PFSK-1 (cell line): ENCODE data around the gene USP34.

ENCODE experiments used
- FOXP2 ChIP-seq: optimal IDR thresholded peaks from 2 replicates; pipeline ENCODE3; 2011; ENCODE audit warnings: borderline replicate concordance, control low read depth, inconsistent platforms; ENCODE audit not compliant: insufficient read depth; ENCODE audit errors: extremely low read length, extremely low read depth
- POLR2AphosphoS5 ChIP-seq: IDR thresholded peaks from 2 replicates; pipeline ENCODE4 v1.6.1; 2012; ENCODE audit warnings: low read depth, mild to moderate bottlenecking, control low read depth, low read length, moderate library complexity
- REST ChIP-seq, 2 experiments: IDR thresholded peaks; 2 replicates each; pipeline versions ENCODE4 v1.6.1 to v1.8.0; 2011 to 2012; ENCODE audit warnings: low read depth in 2 of 2, low read length in 2 of 2, control low read depth in 1 of 2, inconsistent platforms in 1 of 2, mild to moderate bottlenecking in 1 of 2, moderate library complexity in 1 of 2; ENCODE audit not compliant: insufficient read depth in 1 of 2
- SIN3A ChIP-seq: IDR thresholded peaks from 2 replicates; pipeline ENCODE4 v1.6.1; 2012; ENCODE audit warnings: mild to moderate bottlenecking, low read length, moderate library complexity, borderline replicate concordance; ENCODE audit not compliant: insufficient read depth
- TAF1 ChIP-seq: IDR thresholded peaks from 2 replicates; pipeline ENCODE4 v1.6.1; 2012; ENCODE audit warnings: low read length, control low read depth, borderline replicate concordance; ENCODE audit not compliant: insufficient read depth

Gene USP34

GRCh38 chr2:61210332-61210981 is 260.4 kb downstream of the USP34 start:
- TF ChIP-seq SIN3A (no peak), REST (IDR thresholded peaks at IDR 0.05; ENCODE audit: insufficient read depth in 1 of 2, low read depth in 2 of 2, low read length in 2 of 2) (no peak), TAF1 (no peak), POLR2AphosphoS5 (no peak)

GRCh38 chr2:61205132-61205531 is 265.8 kb downstream of the USP34 start:
- TF ChIP-seq TAF1 (no peak), FOXP2 (no peak), REST (IDR thresholded peaks at IDR 0.05; ENCODE audit: insufficient read depth in 1 of 2, low read depth in 2 of 2, low read length in 2 of 2) (no peak), POLR2AphosphoS5 (no peak), SIN3A (no peak)

GRCh38 chr2:61196671-61197070 is 274.2 kb downstream of the USP34 start:
- no peak for TF ChIP-seq REST (IDR thresholded peaks at IDR 0.05; ENCODE audit: insufficient read depth in 1 of 2, low read depth in 2 of 2, low read length in 2 of 2)
- no peak for TF ChIP-seq FOXP2
- TF ChIP-seq TAF1, result no peak
- no peak for TF ChIP-seq POLR2AphosphoS5
- no peak for TF ChIP-seq SIN3A

- TF ChIP-seq FOXP2 (no peak), REST (IDR thresholded peaks at IDR 0.05; ENCODE audit: insufficient read depth in 1 of 2, low read depth in 2 of 2, low read length in 2 of 2) (no peak), TAF1 (no peak), SIN3A (no peak), POLR2AphosphoS5 (no peak)
These were observed 277.0 kb downstream of the USP34 start for GRCh38 chr2:61193670-61194561.
